Inferior parietal cortex (tissue), 1 donor: ENCODE data around the gene STRIP2.
A peak's percentile ranks its signal among the peaks of the same experiment; 100 is the strongest.
"Not testable (repeated sequence)": the region's sequence is repeated elsewhere in the genome, so short reads cannot be mapped to it uniquely, and the experiment has no call there.

Experiments used
- DNase-seq: peaks from one replicate; pipeline ENCODE4 v3.0.0-alpha.2; 2016; ENCODE audit errors: extremely low spot score

Gene STRIP2

DNA sequence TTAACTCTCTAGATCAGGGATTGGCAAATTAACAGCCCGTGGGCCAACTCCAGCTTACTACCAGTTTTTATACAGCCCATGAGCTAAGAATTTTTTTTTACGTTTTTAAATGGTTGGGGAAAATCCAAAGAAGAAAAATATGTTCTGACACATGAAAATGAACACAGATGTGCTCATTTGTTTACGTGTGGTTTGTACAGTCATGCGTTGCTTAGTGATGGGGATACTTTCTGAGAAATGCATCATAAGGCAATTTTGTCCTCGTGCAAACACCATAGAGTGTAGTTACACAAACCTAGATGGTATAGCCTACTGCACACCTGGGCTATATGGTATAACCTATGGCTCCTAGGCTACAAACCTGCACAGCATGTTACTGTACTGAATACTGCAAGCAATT is 59.8 kb downstream of the STRIP2 start:
- no peak for DNase-seq

DNA sequence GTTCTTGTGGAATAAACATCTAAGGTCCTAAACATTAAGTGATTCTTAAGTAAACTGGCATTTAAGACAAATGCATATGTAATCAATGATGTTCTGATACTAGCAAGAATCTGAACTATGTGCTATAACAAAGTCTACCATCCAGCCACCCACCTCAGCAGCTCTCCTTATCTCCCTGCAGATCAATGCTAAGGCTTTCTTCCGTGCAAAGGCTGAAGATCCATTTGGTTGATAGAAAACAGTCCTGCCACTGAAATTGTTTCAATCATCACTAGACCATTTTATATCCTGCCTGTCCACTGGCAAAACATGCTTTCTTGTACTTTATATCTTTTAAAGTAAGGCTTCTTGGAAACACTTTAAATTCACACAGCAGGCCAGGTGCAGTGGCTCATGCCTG is 61.8 kb downstream of the STRIP2 start:
- DNase-seq: no peak

DNA sequence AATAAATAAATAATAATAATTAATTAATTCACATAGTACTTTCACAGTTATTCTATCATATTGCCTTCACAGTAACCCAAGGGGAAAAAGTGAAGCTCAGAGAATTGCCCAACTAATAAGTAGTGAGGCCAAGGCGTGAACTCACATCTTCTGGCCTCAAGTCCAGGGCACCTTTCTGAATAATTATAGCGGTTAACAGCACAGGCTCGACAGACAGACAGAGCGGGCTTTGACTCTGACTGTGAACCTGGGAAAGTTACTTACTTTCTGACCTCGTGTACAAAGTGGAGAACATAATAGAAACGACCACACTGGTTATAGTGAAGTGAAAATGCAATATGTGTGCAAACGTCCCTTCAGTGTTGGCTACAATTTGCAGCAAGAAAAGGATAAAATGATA is 62.4 kb downstream of the STRIP2 start:
- DNase-seq: no peak

DNA sequence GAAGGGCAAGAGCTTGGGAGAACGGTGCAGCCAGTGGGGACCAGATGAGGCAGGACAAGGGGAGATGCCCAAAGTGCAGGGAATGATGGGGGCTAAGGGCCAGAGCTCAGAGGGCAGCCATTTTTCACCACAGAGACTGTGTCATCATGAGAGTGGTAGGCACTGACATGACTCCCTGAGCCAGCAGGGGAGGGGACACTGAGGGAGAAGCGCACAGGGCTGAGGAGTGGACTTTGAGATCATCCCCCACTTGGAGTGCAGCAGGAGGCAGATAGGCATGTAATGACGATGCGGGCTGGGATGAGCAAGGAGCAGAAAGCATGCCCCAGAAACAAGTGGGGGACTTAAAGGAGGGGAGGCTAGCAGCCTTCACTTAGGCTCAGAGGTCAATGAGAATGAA is 62.9 kb downstream of the STRIP2 start:
- DNase-seq: no peak

DNA sequence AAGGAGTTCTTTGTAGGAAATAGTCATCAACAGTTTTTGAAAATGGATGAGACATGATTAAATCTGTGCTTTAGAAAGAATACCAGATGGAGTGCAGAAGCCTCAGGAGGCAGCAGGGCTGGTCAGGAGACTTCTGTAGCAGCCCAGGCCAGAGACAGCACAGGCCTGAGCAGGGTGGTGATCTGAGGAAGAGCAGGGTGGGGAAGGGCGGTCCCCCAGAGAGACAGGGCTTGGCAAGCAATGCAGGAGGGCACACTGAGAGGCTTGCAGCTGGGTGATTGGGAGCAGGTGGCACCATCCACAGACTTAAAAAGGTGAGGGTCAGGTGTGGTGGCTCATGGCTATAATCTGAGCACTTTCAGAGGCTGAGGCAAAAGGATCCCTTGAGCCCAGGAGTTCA is 63.8 kb downstream of the STRIP2 start:
- DNase-seq: no peak

DNA sequence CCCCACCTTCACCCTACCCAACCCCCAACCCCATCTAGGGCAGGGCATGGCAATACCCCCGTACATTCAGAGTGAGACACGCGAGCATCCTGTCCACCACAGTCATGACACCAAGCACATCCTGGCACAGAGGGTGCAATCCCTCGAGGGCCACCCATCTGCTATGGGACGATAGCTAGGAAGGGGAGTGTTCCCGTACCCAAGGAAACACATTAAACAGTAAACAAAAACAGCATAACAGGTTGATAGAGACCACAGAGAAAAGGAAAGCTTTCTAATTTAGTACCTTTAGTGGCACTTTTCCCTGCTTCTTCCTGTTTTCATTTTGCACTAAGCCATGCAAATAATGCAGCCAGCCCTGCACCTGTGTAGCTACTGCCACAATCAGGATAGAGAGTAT is 65.8 kb downstream of the STRIP2 start:
- no peak for DNase-seq

DNA sequence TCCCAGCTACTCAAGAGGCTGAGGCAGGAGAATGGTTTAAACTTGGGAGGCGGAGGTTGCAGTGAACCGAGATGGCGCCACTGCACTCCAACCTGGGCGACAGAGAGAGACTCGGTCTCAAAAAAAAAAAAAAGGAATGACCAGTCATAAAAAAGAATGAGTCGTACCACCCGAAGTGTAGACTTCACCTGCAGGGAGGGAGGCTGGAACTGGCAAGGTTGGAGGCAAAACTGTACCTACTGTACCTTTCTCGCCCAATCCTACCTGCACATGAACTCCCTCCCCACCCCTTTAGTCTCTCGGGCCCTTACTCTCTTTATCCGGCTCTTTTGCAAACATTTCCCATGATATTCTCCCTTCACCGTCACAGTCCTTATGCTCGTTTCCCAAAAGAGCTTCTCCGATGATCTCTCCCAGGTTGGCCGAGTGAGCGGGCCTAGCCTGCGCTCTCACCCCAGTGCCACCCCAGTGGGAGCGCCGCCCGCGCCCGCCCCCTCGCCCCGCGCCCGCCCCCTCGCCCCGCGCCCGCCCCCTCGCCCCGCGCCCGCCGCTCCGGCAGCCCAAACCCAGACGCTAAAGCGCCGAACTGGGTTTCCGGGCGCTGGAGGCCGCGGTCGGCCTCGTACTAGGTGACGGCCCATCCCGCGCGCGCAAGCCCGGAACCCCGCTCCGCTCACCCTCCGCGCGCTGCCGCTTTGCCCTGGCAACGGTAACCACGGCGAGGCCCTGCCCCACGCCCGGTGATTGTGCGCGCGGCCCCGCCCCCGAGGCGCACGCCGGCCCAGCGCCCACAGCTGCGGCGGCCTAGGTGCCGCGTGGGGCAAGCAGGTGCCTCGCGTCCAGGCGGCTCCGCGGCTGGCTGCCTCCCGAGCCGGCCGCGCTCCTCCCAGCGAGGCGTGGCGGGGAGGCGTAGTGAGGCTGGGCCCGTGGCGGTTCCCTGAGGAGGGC is 67.8 kb downstream of the STRIP2 start, which contains the start of gene SMKR1:
TSS of gene SMKR1 (plus strand) at position 772 of the 948 bp plus-strand sequence. CDS start 294 bp downstream, outside the sequence.
- DNase-seq: peak; percentile 46

DNA sequence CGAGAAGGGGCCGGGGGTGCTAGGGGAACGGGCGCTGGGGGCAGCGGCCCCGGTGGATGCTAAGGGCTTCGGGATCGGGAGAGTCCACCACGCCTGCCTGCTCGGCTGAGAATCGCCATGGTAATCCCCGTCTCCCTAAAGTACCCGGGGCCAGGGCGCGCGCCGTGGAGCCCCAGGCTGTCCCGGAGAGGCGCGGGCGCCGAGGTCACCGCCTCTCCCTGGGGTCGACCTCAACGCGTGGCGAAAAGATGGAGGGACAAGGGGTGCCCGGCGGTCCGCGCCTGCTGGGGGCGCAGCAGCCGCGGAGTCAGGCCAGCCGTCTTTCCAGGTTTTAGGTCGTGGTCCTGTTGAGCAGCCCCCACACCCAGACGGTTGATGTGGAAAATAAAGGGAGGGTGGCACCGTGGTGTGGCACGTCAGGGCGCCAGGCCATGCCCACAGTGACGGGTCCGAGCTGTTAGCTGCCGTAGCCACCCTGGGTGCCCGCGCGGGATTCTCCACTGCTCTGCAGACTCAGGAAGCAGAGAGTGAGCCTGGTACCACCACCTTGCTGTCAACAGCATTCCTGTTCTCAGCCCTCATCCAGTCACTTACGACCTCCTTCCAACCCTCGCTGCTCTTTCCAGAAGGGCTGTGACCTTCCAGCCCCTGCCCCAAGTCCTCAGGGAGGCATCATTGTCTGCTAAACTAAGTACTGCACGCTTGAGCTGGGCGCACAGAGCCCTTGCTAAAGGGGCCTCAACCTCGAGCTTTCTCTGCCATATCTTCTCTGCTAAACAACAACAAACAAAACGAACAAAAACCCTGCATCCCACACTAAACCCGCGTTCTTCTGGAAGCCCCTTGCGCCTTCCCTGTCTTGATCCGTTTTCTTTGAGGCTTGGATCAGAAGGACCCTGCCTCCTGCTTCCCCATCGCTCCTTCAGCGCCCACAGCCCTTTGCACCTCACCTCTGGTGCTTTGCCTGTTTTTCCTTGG is 68.8 kb downstream of the STRIP2 start:
- DNase-seq: no peak

DNA sequence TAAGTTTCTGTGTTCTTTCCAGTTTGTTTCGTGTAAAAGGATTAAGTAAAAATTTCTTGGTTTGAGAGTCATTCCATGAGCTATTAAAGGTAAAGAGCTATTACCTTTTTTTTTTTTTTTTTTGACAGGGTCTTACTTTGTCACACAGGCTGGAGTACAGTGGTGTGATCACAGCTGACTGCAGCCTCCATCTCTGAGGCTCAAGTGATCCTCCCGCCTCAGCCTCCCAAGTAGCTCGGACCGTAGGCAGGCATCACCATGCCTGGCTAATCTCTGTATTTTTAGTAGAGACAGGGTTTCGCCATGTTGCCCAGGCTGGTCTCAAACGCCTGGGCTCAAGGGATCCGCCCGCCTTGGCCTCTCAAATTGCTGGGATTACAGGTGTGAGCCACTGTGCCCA is 69.5 kb downstream of the STRIP2 start:
- no peak for DNase-seq

DNA sequence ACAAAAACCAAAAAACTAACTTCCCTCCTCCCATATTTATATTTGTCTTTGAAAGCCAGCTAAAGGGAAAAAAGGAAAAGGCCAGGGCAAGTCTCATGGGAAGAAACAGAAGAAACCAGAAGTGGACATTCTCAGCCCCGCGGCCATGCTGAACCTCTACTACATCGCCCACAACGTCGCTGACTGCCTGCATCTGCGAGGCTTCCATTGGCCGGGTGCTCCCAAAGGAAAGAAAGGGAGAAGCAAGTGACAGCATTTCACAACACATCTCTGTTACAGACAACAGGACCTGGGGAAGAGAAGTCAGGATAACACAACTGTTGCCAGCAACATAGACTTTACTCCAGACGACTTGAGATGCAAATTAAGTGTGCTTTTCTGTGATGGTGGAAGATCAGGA is 78.0 kb downstream of the STRIP2 start:
- DNase-seq: no peak

DNA sequence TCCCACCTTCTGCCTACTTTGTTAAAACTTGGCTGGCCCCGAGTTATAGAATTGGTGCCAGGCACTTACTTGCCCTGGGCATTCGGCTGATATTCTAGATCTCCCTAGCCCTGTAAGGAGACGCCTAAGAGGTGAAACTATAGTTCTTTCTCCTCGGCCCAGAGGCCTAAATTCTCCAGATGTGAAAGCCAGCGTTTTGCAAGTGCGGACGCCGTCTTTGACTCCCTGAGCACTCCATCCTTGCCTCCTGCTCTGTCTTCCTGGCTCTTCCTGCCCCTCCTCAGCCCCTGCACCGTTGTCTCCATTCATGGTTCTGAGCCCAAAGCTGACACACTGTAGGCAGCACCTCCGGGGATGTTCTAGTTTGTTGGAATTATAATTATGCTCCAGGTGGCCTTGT is 79.3 kb downstream of the STRIP2 start:
- DNase-seq: no peak

DNA sequence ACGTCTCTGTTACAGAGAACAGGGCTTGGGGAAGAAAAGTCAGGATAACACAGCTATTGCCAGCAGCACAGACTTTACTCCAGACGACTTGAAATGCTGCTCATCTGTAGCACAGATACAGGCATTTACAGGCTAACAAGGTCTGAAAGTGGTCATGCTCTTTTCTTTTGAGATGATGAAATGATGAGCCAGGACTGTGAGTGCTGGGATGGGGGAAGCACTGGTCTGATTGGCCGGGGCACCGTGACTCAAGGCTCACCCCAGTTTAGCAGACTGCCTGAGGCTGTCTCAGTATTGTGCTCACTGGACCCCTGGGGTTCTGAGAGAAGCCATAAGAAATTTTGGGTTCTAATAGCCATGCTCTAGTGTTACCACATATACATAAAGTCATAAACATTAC is 80.5 kb downstream of the STRIP2 start:
- DNase-seq: no peak

DNA sequence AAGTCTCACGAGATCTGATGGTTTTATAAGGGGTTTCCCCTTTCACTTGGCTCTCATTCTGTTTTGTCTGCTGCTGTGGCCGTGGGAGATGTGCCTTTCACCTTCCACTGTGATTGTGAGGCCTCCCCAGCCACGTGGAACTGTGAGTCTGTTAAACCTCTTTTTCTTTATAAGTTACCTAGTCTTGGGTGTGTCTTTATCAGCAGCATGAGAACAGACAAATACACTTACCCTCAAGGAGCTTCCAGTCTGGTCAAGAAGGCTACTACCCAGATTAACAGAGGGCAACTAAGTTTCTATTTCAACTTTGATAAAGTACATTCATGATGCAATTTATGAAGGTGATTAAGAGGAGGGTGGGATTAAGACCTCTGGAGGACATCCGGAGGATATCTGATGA is 81.1 kb downstream of the STRIP2 start:
- DNase-seq: no peak

DNA sequence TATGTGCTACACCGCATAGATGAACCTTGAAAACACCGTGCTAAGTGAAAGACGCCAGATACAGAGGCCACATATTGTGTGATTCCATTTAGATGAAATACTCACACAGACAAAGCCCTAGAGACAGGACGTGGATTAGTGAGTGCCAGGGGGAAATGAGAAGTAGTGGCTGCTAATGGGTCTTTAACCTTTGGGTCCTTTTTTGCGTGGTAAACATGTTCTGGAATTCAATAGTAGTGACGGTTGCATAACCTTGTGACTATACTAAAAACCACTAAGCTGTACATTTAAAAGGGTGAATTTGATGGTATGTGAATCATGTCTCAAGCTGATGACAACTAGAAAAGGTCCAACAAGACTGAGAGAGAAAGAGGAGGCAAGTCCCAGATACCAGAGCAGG is 83.7 kb downstream of the STRIP2 start:
- DNase-seq: no peak

DNA sequence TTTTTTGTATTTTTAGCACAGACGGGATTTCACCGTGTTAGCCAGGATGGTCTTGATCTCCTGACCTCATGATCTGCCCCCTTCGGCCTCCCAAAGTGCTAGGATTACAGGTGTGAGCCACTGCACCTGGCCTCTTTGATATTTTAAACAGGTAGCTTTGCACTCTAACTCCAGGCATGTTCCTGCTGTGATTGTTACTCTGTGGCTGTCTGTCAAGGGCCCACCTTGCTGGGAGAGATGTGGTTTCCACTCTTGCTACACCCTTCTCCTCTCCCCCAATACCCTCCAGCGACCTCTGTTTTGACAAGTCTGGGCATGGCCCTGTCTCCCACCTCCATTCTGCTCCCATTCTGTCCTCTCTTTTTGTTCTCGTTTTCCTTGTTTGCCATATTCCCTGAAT is 85.2 kb downstream of the STRIP2 start:
- no peak for DNase-seq

DNA sequence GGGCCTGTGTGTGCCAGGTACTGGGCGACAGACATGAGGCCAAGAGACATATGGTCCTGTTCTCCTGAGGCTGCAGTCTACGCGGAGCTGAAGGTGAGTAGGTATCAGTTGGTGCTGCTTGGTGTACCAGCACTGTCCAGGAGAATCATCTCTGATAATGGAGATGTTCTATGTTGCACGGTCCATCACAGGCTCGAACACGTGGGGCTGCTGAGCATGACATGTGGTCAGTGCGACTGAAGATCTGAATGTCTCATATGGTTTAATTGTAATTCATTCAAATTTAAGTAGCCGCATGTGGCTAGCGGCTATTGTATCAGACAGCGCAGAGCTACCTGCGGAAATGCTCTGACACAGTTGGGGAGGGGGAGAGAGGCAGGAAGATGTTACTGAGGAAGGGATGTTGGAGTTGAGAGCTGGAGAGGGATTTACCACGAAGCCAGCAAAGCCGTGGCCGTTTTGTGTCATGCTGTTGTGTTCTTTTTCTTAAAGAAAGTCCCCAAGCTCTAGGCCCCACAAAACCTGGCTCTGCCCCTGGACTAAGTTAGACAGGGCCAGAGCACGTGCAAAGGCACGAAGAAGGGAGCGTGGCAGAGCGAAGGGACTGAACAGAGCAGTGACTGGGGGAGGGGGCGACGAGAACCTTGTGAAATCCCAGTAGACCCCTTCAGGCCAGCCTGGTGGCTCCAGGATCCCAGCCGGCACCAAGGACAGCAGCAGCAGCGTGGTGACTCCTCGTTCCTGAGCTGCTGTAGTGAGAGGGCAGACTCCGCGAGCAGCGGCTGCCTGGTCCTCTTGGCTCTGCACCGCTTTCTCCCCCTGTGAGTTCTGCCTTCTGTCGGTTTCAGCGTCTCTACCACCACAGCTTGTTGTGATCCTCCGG is 88.1 kb downstream of the STRIP2 start:
- DNase-seq: no peak

DNA sequence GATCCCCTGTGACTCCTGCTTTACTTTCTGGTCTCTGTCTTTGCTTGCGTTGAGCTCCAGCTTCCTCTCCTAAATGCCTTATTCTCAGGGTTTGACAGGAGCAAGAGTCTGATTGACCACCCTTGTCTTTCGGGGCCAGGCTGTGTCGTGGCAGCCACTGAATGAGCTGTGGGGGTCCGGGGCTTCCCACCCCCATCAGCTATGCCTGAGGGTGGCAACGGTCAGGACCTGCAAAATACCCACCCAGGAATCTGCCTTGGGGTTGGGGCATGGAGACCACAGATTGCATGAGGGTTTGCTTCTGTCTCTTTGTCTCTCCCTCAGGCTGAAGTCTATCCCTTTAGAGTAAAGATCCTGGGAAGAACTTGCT is 88.7 kb downstream of the STRIP2 start:
- DNase-seq: no peak

DNA sequence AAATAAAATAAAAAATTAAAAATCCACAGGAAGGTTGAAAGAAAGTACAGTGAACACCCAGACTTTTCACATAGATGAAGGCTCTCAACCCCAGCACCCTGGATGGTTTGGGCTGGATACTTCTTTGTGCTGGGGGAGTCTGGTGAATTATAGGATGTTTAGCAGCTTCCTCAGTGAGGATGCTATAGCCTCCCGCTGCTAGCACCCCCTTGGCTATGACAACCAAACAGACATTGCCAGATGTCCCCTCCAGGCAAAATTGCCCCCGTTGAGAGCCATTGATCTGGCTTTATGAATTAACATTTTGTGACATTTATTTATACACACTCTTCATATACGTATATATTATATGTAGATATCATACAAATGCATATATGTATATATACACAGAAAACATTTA is 89.7 kb downstream of the STRIP2 start:
- DNase-seq: no peak

DNA sequence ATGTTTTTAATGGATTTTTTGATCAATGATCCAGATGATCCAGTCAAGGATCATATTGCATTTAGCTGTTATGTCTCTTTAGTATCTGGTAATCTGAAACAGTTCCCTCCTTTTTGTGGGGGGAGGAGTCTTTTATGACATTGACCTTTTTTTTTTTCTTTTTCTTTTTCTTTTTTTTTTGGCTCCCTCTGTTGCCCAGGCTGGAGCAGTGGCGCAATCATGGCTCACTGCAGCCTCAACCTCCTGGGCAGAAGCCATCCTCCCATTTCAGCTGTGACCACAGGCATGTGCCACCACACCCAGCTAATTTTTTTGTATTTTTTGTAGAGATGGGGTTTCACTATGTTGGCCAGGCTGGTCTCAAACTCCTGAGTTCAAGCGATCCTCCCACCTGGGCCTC is 90.2 kb downstream of the STRIP2 start:
- not testable (repeated sequence) for DNase-seq

DNA sequence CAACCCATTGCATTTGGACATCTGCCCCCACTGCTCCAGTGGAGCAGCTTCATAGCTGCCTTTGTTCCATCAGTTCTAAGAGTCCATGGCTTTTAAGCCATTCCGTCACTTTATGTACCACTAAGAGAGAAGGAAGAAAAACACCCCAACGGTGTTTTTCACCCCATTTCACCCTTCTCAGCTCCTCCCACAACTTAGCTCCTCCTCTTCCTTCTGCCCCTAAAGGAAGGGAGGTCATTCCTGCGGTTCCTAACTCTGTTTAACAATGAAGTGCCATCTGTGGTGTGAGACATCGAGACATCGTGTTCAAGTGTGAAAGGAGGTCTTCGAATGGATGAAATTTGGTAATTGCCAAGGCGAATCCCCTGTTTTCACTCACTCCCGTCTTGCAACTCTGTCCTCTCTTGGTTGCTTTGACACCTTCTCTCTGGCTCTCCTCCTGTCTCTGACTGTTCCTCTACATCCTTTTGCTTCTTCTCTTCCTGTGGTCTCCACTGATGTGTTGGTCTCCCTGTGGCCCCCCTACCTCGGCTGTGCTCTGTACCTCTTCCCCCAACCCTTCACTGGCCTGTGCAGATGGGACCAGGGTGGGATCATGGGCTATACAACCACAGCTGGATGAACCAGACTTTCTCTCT is 91.1 kb downstream of the STRIP2 start:
- DNase-seq: no peak

DNA sequence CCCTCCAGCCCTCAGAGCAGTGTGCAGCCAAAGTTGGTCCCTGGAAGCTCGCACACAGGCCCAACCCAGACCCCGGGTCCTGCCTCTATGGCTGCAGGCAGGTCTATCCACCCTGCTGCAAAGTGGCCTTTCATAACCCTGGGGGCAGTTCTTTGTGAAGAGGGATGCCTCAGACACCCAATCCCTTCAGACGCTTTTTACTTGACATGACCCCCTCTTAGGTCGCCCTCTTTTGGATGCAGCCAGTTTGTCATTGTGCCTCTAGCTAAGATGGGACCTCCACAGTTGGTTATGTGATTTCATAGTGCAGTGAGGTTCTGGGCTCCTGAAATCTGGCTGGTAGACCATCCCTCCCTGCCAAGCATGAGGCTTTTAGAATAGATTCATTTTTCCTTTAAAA is 95.4 kb downstream of the STRIP2 start:
- DNase-seq: no peak
